Endothelial cell of umbilical vein (primary cell): Measurements from ENCODE around the gene GNB1L. TPM values are rescaled to one million over a fixed set of nuclear protein-coding genes. Genes with fewer than 3 reads are reported as not detected.

Experiments
- BruUV-seq: library from RNA; stranded (reverse); fragments of 400-500 nt; replicated peaks from 2 replicates; lab custom pipeline; 2021; lab: Mats Ljungman, UMichigan
- CTCF ChIA-PET: fragments of 300-600, 350-600 bp; sonication (Branson Sonifier 250); formaldehyde crosslinking; loops from one replicate; lab custom pipeline; 2021; ENCODE audit warnings: antibody characterized with exemption, inconsistent platforms; lab: Charles Lee
- POLR2A ChIA-PET: fragments of 300-600, 350-600 bp; sonication (Branson Sonifier 250); formaldehyde crosslinking; loops from one replicate; lab custom pipeline; 2021; ENCODE audit warnings: antibody characterized with exemption, inconsistent platforms; lab: Charles Lee
- DNase-seq: peaks from one replicate; pipeline ENCODE4 v3.0.0-alpha.2; 2011; ENCODE audit warnings: low read depth, low spot score
- FAIRE-seq: peaks from 2 replicates; lab custom pipeline; 2011; peaks lifted over from hg19 to GRCh38; lab: Jason Lieb, UNC
- H2AFZ ChIP-seq: 2 replicates; pipeline ENCODE4 v1.6.0; 2012; ENCODE audit warnings: low read depth, low read length, control low read depth, inconsistent platforms
- H3K27ac ChIP-seq: 2 replicates; pipeline ENCODE4 v1.5.1; 2011; ENCODE audit warnings: low read depth, mild to moderate bottlenecking, control low read depth, low read length, moderate library complexity; ENCODE audit not compliant: insufficient read depth
- H3K27me3 ChIP-seq, 2 experiments: 2 replicates each; pipeline versions ENCODE4 v1.6.0 to v1.6.1; 2011; ENCODE audit warnings: low read length in 2 of 2, mixed read lengths in 1 of 2; ENCODE audit not compliant: control insufficient read depth in 2 of 2, insufficient read depth in 2 of 2
- H3K36me3 ChIP-seq, 2 experiments: 2 replicates in 1 of 2; 3 replicates in 1 of 2; pipeline ENCODE4 v1.5.1; 2011; ENCODE audit warnings: low read length in 2 of 2, mild to moderate bottlenecking in 1 of 2, moderate library complexity in 1 of 2; ENCODE audit not compliant: control insufficient read depth in 2 of 2, insufficient read depth in 2 of 2; ENCODE audit errors: extremely low read depth in 1 of 2
- H3K4me1 ChIP-seq: 3 replicates; pipeline ENCODE4 v1.5.1; 2011; ENCODE audit warnings: mild to moderate bottlenecking, low read length; ENCODE audit not compliant: control insufficient read depth, insufficient read depth; ENCODE audit errors: extremely low read depth
- H3K4me2 ChIP-seq: 2 replicates; pipeline ENCODE4 v1.6.1; 2011; ENCODE audit warnings: low read length, control low read depth, mixed read lengths; ENCODE audit not compliant: insufficient read depth
- H3K4me3 ChIP-seq, 3 experiments: fragments of 200-600 bp in 1 of 3; sonication (generic), shearing (Covaris generic) in 1 of 3; replicated peaks in 1 of 3; 2 replicates each; pipeline ENCODE4 v1.5.1; 2011 to 2016; ENCODE audit warnings: control low read depth in 3 of 3, low read length in 3 of 3, mild to moderate bottlenecking in 2 of 3, inconsistent platforms in 1 of 3, low read depth in 1 of 3, moderate library complexity in 1 of 3; ENCODE audit not compliant: insufficient read depth in 1 of 3
- H3K79me2 ChIP-seq: 2 replicates; pipeline ENCODE4 v1.6.0; 2012; ENCODE audit warnings: low read length, inconsistent platforms; ENCODE audit not compliant: control insufficient read depth, insufficient read depth
- H3K9ac ChIP-seq: replicated peaks from 2 replicates; pipeline ENCODE3; 2011; ENCODE audit warnings: low read length, control low read depth; ENCODE audit not compliant: insufficient read depth; ENCODE audit errors: extremely low read depth
- H3K9me1 ChIP-seq: replicated peaks from 3 replicates; pipeline ENCODE4 v1.6.0; 2011; ENCODE audit warnings: mild to moderate bottlenecking, low read length; ENCODE audit not compliant: control insufficient read depth, insufficient read depth; ENCODE audit errors: extremely low read depth
- H3K9me3 ChIP-seq: replicated peaks from 2 replicates; pipeline ENCODE4 v1.5.1; 2012; ENCODE audit warnings: low read length, inconsistent platforms; ENCODE audit not compliant: control insufficient read depth, insufficient read depth
- H4K20me1 ChIP-seq: replicated peaks from 2 replicates; pipeline ENCODE3; 2011; ENCODE audit warnings: mild to moderate bottlenecking, low read length; ENCODE audit not compliant: control insufficient read depth, insufficient read depth; ENCODE audit errors: extremely low read depth
- CTCF ChIP-seq, 2 donors: IDR thresholded peaks; 1 replicate in 1 of 2; 2 replicates in 1 of 2; pipeline ENCODE4 v1.5.1; 2011; ENCODE audit warnings: low read length in 2 of 2, mild to moderate bottlenecking in 2 of 2, moderate library complexity in 2 of 2, control low read depth in 1 of 2, inconsistent platforms in 1 of 2, low read depth in 1 of 2; ENCODE audit not compliant: insufficient read depth in 1 of 2; ENCODE audit errors: extremely low read depth in 1 of 2
- JUN ChIP-seq: IDR thresholded peaks from 2 replicates; pipeline ENCODE4 v1.6.1; 2011; ENCODE audit warnings: borderline replicate concordance, low read depth; ENCODE audit not compliant: insufficient read length, insufficient read depth
- POLR2AphosphoS5 ChIP-seq: IDR thresholded peaks from 2 replicates; pipeline ENCODE4 v1.6.1; 2012; ENCODE audit warnings: low read depth, mild to moderate bottlenecking, control low read depth, low read length, moderate library complexity; ENCODE audit not compliant: insufficient read depth
- dilution Hi-C: fragments of 300-500 bp; cut with MboI; formaldehyde crosslinking; loops from one replicate; pipeline ENCODE4 v1.15.0; 2019; ENCODE audit warnings: low sequenced_read_pairs; ENCODE audit not compliant: extremely low pct_ligation_motif_present
- intact Hi-C: fragments of 100-400 bp; cut with micrococcal nuclease; formaldehyde crosslinking; loops from one replicate; pipeline ENCODE4 v1.10.0; 2022
- polyA plus RNA-seq, 4 experiments: library from polyadenylated mRNA; depleted of rRNA in 3 of 4; stranded (reverse) in 3 of 4; unstranded in 1 of 4; fragments of >200 nt; gene quantifications; 2 replicates each; pipeline versions ENCODE4 v1.2.1 to v1.2.3, GENCODE V29; 2011 to 2012; ENCODE audit warnings: missing spikeins in 1 of 4
- total RNA-seq: library from RNA; stranded (reverse); gene quantifications from 2 replicates; pipeline ENCODE4 v1.2.3, GENCODE V29; 2021

GNB1L gene
- total and polyA plus RNA-seq, 2 donors (not counting 3 experiments of a cell fraction or from before 2014, with no cell fraction given), result 5.4 to 5.9 TPM

GRCh38 chr22:19772673-19773469 lies 81.8 kb downstream of the GNB1L start:
- Histone ChIP-seq H3K4me3 (no peak overlapping the region), H3K79me2 (no peaks in the 10 kb centered on the region), H3K36me3 (peaks cover 0 to 1% of the 10 kb centered on the region in 2 experiments), H3K27ac (no peak overlapping the region), H3K9me1 (no peaks in the 10 kb centered on the region), H3K9ac (peak overlapping the region; percentile 24), H3K4me1 (peaks cover 12% of the 10 kb centered on the region), H3K9me3 (no peaks in the 10 kb centered on the region), H2AFZ (peak overlapping the region; percentile 39), H4K20me1 (no peaks in the 10 kb centered on the region), H3K4me2 (peak overlapping the region; percentile 9), H3K27me3 (peaks cover 5 to 7% of the 10 kb centered on the region in 2 experiments)
- dilution Hi-C loops, result no loop called here
- ChIA-PET CTCF (interaction anchor here (0.7 to 2.7 kb wide), 18 partner anchors 9 to 139 kb away, joined by 3 to 28 read pairs (median 4); partner anchors contain the start of gene GP1BB), POLR2A (interaction anchor here (0.6 kb wide), 1 partner anchor 148 kb away, joined by 4 read pairs; no protein-coding TSS in a partner anchor)
- peak; percentile 15 to 29 for TF ChIP-seq CTCF (IDR thresholded peaks at IDR 0.05; ENCODE audit: extremely low read depth in 1 of 2, insufficient read depth in 1 of 2, low read depth in 1 of 2, low read length in 2 of 2)
- TF ChIP-seq POLR2AphosphoS5, result peak; percentile 28
- TF ChIP-seq JUN, result no peak
- no TSS peak for BruUV-seq
- DNase-seq (peak; percentile 83), FAIRE-seq (peak; percentile 87)
- intact Hi-C loops, result loop anchor here (2.0 to 5.0 kb wide), 3 partner anchors 34 to 139 kb away; no protein-coding TSS in a partner anchor
